SU-DHL-6 (cell line): ENCODE data around the gene DGKG.

ENCODE experiments used
- EZH2phosphoT487 ChIP-seq: fragments of 200-600 bp; sonication (generic), shearing (Covaris generic); conservative IDR thresholded peaks from 2 replicates; pipeline ENCODE4 v1.6.1; 2018; ENCODE audit warnings: mild to moderate bottlenecking, antibody characterized with exemption, low read length, moderate library complexity, mixed read lengths
- TF ChIP-seq, protein P1 (sequence below): fragments of 200-600 bp; sonication (generic); IDR thresholded peaks from one replicate; pipeline ENCODE4 v1.5.1; 2017; ENCODE audit warnings: antibody characterized with exemption, mild to moderate bottlenecking, low read length, moderate library complexity; ENCODE audit not compliant: insufficient read depth, poor library complexity, severe bottlenecking

DNA sequence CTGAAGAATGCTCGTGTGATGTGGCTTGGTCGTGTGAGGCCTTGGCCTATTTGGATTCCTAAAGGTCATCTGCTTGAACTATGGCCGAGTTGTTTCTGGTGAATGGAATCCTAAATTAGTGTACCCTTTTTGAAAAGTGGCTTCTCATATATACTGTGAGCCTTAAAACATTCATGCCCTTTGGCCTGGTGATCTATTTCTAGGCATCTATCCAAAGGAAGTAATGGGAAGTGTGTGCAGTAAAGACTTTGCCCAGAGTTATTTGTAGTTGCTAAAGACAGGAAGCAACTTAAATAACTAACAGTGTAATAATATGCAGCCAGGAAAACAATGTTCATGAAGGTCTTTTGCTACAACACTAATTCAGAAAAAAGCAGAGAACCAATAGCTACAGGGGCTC, 3.0 kb downstream of the DGKG start:
- TF ChIP-seq, protein P1, sequence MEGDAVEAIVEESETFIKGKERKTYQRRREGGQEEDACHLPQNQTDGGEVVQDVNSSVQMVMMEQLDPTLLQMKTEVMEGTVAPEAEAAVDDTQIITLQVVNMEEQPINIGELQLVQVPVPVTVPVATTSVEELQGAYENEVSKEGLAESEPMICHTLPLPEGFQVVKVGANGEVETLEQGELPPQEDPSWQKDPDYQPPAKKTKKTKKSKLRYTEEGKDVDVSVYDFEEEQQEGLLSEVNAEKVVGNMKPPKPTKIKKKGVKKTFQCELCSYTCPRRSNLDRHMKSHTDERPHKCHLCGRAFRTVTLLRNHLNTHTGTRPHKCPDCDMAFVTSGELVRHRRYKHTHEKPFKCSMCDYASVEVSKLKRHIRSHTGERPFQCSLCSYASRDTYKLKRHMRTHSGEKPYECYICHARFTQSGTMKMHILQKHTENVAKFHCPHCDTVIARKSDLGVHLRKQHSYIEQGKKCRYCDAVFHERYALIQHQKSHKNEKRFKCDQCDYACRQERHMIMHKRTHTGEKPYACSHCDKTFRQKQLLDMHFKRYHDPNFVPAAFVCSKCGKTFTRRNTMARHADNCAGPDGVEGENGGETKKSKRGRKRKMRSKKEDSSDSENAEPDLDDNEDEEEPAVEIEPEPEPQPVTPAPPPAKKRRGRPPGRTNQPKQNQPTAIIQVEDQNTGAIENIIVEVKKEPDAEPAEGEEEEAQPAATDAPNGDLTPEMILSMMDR = no peak
- TF ChIP-seq EZH2phosphoT487 = no peak
